Caco-2 (cell line): ENCODE data around the gene MACC1. TPM values are rescaled to one million over a fixed set of nuclear protein-coding genes. Genes with fewer than 3 reads are reported as not detected.
A peak's percentile ranks its signal among the peaks of the same experiment; 100 is the strongest.

Experiments used
- BruUV-seq: library from RNA; stranded (reverse); fragments of 400-500 nt; replicated peaks from 2 replicates; lab custom pipeline; 2021; lab: Mats Ljungman, UMichigan
- CTCF ChIA-PET: fragments of 300-600 bp; sonication (Branson Sonifier 250); formaldehyde crosslinking; loops from one replicate; lab custom pipeline; 2022; ENCODE audit warnings: antibody characterized with exemption; lab: Charles Lee
- POLR2A ChIA-PET: fragments of 300-600 bp; sonication (Branson Sonifier 250); formaldehyde crosslinking; loops from one replicate; lab custom pipeline; 2022; ENCODE audit warnings: antibody characterized with exemption; lab: Charles Lee
- DNase-seq, 2 experiments: peaks; one replicate each; pipeline versions ENCODE4 v3.0.0 to v3.0.0-alpha.2; 2020 to 2022
- H3K27me3 ChIP-seq: replicated peaks from 2 replicates; pipeline ENCODE4 v1.6.0; 2011; ENCODE audit warnings: low read length; ENCODE audit not compliant: control insufficient read depth, insufficient read depth
- H3K36me3 ChIP-seq: 2 replicates; pipeline ENCODE4 v1.5.1; 2011; ENCODE audit warnings: low read length; ENCODE audit not compliant: control insufficient read depth, insufficient read depth
- H3K4me1 ChIP-seq: fragments of 250-450 bp; sonication (Bioruptor Pico); 2 replicates; pipeline ENCODE4 v1.5.1; 2020; ENCODE audit warnings: mild to moderate bottlenecking
- H3K4me3 ChIP-seq: 2 replicates; pipeline ENCODE4 v1.5.1; 2011; ENCODE audit warnings: low read depth, mild to moderate bottlenecking, control low read depth, low read length
- H3K9me3 ChIP-seq: fragments of 250-450 bp; sonication (Bioruptor Pico); 2 replicates; pipeline ENCODE4 v1.5.1; 2020; ENCODE audit warnings: mild to moderate bottlenecking, moderate library complexity
- H3K27ac Mint-ChIP-seq: one replicate; pipeline ENCODE4 v1.8.0; 2022; ENCODE audit warnings: mixed read lengths; ENCODE audit not compliant: unreplicated experiment
- H3K27me3 Mint-ChIP-seq: one replicate; pipeline ENCODE4 v1.8.0; 2022; ENCODE audit warnings: mixed read lengths; ENCODE audit not compliant: insufficient read depth, unreplicated experiment
- H3K36me3 Mint-ChIP-seq: one replicate; pipeline ENCODE4 v1.8.0; 2022; ENCODE audit warnings: mild to moderate bottlenecking, mixed read lengths; ENCODE audit not compliant: insufficient read depth, unreplicated experiment
- H3K4me1 Mint-ChIP-seq: one replicate; pipeline ENCODE4 v1.8.0; 2022; ENCODE audit warnings: low read depth, mixed read lengths; ENCODE audit not compliant: unreplicated experiment
- H3K4me3 Mint-ChIP-seq: one replicate; pipeline ENCODE4 v1.8.0; 2022; ENCODE audit warnings: mild to moderate bottlenecking, moderate library complexity, mixed read lengths; ENCODE audit not compliant: unreplicated experiment
- H3K9me3 Mint-ChIP-seq: one replicate; pipeline ENCODE4 v1.8.0; 2022; ENCODE audit warnings: mixed read lengths; ENCODE audit not compliant: unreplicated experiment
- intact Hi-C: fragments of 100-400 bp; cut with micrococcal nuclease; formaldehyde crosslinking; loops from one replicate; pipeline ENCODE4 v1.10.0; 2022; ENCODE audit not compliant: unreplicated experiment
- total RNA-seq: library from RNA; stranded (reverse); gene quantifications from 2 replicates; pipeline ENCODE4 v1.2.3, GENCODE V29; 2022
- TF ChIP-seq, protein P1 (sequence below), 2 experiments: fragments of 200-600 bp in 1 of 2; IDR thresholded peaks; 1 replicate in 1 of 2; 2 replicates in 1 of 2; pipeline versions ENCODE4 v1.5.1 to v1.8.0; 2011 to 2022; ENCODE audit warnings: antibody characterized with exemption in 1 of 2, control low read depth in 1 of 2, inconsistent platforms in 1 of 2, low read depth in 1 of 2, low read length in 1 of 2, mild to moderate bottlenecking in 1 of 2, moderate library complexity in 1 of 2; ENCODE audit not compliant: insufficient read depth in 1 of 2, severe bottlenecking in 1 of 2, unreplicated experiment in 1 of 2

The MACC1 gene
- total RNA-seq, 1 experiment from 2014 or later = 87.7 TPM

GRCh38 chr7:20172736-20173334, 44.3 kb downstream of the MACC1 start:
- Mint-ChIP-seq H3K36me3 (peaks cover 45% of the 10 kb centered on the region), H3K4me1 (peaks cover 21% of the 10 kb centered on the region), H3K9me3 (no peaks in the 10 kb centered on the region), H3K27me3 (no peaks in the 10 kb centered on the region), H3K4me3 (no peak overlapping the region), H3K27ac (no peak overlapping the region)
- Histone ChIP-seq H3K36me3 (peaks cover 5% of the 10 kb centered on the region), H3K9me3 (no peaks in the 10 kb centered on the region), H3K4me3 (no peak overlapping the region), H3K4me1 (peaks cover 6% of the 10 kb centered on the region), H3K27me3 (no peaks in the 10 kb centered on the region)
- TF ChIP-seq, protein P1, sequence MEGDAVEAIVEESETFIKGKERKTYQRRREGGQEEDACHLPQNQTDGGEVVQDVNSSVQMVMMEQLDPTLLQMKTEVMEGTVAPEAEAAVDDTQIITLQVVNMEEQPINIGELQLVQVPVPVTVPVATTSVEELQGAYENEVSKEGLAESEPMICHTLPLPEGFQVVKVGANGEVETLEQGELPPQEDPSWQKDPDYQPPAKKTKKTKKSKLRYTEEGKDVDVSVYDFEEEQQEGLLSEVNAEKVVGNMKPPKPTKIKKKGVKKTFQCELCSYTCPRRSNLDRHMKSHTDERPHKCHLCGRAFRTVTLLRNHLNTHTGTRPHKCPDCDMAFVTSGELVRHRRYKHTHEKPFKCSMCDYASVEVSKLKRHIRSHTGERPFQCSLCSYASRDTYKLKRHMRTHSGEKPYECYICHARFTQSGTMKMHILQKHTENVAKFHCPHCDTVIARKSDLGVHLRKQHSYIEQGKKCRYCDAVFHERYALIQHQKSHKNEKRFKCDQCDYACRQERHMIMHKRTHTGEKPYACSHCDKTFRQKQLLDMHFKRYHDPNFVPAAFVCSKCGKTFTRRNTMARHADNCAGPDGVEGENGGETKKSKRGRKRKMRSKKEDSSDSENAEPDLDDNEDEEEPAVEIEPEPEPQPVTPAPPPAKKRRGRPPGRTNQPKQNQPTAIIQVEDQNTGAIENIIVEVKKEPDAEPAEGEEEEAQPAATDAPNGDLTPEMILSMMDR (IDR thresholded peaks at IDR 0.05; ENCODE audit: insufficient read depth in 1 of 2, low read depth in 1 of 2, low read length in 1 of 2, severe bottlenecking in 1 of 2, unreplicated experiment in 1 of 2) = peak; percentile 69 to 88
- intact Hi-C loops = loop anchor here (1.0 to 2.0 kb wide), 7 partner anchors 44 to 426 kb away; partner anchors contain the start of gene MACC1
- no TSS peak for BruUV-seq
- ChIA-PET POLR2A (interaction anchor here (1.5 kb wide), 1 partner anchor 45 kb away, joined by 4 read pairs; the partner anchor contains the start of gene MACC1), CTCF (interaction anchor here (0.5 to 2.9 kb wide), 9 partner anchors 22 to 459 kb away, joined by 3 to 21 read pairs (median 4); no protein-coding TSS in a partner anchor)
- DNase-seq = peak; percentile 78 to 82

DNA sequence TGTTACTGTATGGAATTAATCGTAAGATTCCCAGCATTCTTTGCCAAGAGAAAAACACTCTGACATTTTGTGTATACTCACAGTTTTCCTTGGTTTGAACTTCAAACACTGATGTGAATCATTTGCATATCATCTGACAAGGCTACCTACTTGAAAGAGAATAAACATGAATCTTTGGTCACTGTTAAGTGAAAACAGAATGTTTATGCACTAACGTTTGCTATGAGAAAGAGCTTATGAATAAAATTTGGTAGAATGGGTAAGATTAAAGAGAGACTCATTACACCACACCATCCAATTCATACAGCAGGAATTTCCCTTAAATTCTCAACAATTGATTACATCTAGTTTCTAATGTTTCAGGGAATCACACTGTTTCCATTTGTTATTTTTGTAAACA, 46.6 kb downstream of the MACC1 start:
- Histone ChIP-seq H3K4me1 (peaks cover 6% of the 10 kb centered on the region), H3K9me3 (no peaks in the 10 kb centered on the region), H3K4me3 (no peak overlapping the region), H3K36me3 (peaks cover 7% of the 10 kb centered on the region), H3K27me3 (no peaks in the 10 kb centered on the region)
- no peak for DNase-seq
- Mint-ChIP-seq H3K36me3 (peaks cover 52% of the 10 kb centered on the region), H3K27me3 (no peaks in the 10 kb centered on the region), H3K4me1 (peaks cover 6% of the 10 kb centered on the region), H3K27ac (no peak overlapping the region), H3K9me3 (no peaks in the 10 kb centered on the region), H3K4me3 (no peak overlapping the region)
- BruUV-seq = no TSS peak
- POLR2A ChIA-PET = no interaction called here
- CTCF ChIA-PET = no interaction called here
- intact Hi-C loops = no loop called here
- TF ChIP-seq, protein P1 (IDR thresholded peaks at IDR 0.05; ENCODE audit: insufficient read depth in 1 of 2, low read depth in 1 of 2, low read length in 1 of 2, severe bottlenecking in 1 of 2, unreplicated experiment in 1 of 2) = no peak

DNA sequence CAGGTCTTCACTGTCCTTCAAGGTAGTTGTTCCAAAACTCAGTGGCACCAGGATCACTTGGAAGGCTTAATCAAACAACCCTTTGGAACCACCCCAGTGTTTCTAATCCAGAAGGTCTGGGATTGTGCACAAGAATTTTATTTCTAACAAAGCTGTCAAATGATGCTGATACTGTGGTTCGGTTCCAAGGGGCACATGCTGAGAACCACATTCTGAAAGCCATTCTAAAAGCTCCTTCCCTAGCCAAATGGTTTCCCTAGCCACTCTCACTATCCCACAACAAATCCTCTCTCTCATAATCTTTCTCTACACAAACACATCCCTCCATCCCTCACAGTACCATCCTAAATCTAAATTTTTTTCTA, 52.1 kb downstream of the MACC1 start:
- Histone ChIP-seq H3K4me1 (no peaks in the 10 kb centered on the region), H3K27me3 (no peaks in the 10 kb centered on the region), H3K4me3 (no peak overlapping the region), H3K9me3 (no peaks in the 10 kb centered on the region), H3K36me3 (peaks cover 10% of the 10 kb centered on the region)
- Mint-ChIP-seq H3K36me3 (peaks cover 68% of the 10 kb centered on the region), H3K4me1 (peaks cover 6% of the 10 kb centered on the region), H3K4me3 (no peak overlapping the region), H3K27ac (no peak overlapping the region), H3K27me3 (no peaks in the 10 kb centered on the region), H3K9me3 (no peaks in the 10 kb centered on the region)
- no TSS peak for BruUV-seq
- intact Hi-C loops = no loop called here
- TF ChIP-seq, protein P1 (IDR thresholded peaks at IDR 0.05; ENCODE audit: insufficient read depth in 1 of 2, low read depth in 1 of 2, low read length in 1 of 2, severe bottlenecking in 1 of 2, unreplicated experiment in 1 of 2) = no peak
- no peak for DNase-seq
- ChIA-PET CTCF (no interaction called here), POLR2A (no interaction called here)
